ENCODE data around the gene ALKBH5. TPM values are rescaled to one million over a fixed set of nuclear protein-coding genes. Genes with fewer than 3 reads are reported as not detected.

The ALKBH5 gene
- total RNA-seq, 2 experiments from 2014 or later, result 122 to 127 TPM

- intact Hi-C loops (cut with micrococcal nuclease), result loop anchor here (5.0 to 10.0 kb wide), 4 partner anchors 93 to 675 kb away; partner anchors contain the start of genes DRG2 and PRPSAP2
- DNase-seq, result no peak
- Mint-ChIP-seq H3K4me3 (no peak overlapping the region), H3K27me3 (no peaks in the 10 kb centered on the region), H3K9me3 (no peaks in the 10 kb centered on the region), H3K4me1 (ENCODE audit: low read depth) (peaks cover 24% of the 10 kb centered on the region), H3K27ac (peak overlapping the region; percentile 99), H3K36me3 (peaks cover 4% of the 10 kb centered on the region)
- ChIA-PET POLR2A (interaction anchor here (2.3 kb wide), 1 partner anchor 34 kb away, joined by 8 read pairs; no protein-coding TSS in a partner anchor), CTCF (interaction anchor here (13.2 kb wide), 1 partner anchor 38 kb away, joined by 140 read pairs; no protein-coding TSS in a partner anchor)
Measured at GRCh38 chr17:18179804-18180203, 3.8 kb upstream of the ALKBH5 start.

DNA sequence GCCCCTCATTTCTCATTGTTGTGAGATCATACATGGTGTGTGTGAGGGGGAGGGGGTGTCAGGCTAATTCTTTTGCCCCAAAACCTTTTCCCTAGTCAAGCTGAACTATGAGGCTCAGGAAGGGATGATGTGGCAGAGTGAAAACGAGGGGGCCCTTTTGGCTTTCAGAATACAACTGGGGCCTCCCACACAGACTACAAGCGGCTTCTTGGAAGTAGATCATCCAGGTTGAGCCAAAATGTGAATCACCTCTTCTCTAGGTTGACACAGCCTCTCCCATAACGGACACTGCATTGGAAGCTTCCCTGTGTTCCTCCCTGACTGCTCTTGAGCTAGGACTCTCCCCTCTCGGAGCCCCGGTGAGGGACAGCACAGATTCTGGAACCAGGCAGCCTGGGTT is 2.3 kb upstream of the ALKBH5 start:
- Mint-ChIP-seq H3K9me3 (no peaks in the 10 kb centered on the region), H3K36me3 (peaks cover 17% of the 10 kb centered on the region), H3K4me3 (peak overlapping the region; percentile 91), H3K4me1 (ENCODE audit: low read depth) (peaks cover 30% of the 10 kb centered on the region), H3K27me3 (no peaks in the 10 kb centered on the region), H3K27ac (peak overlapping the region; percentile 99)
- intact Hi-C loops (cut with micrococcal nuclease), result loop anchor here (5.0 to 10.0 kb wide), 4 partner anchors 94 to 673 kb away; partner anchors contain the start of genes DRG2 and PRPSAP2
- ChIA-PET POLR2A (interaction anchor here (0.9 to 2.3 kb wide), 6 partner anchors 11 to 327 kb away, joined by 3 to 12 read pairs (median 6); no protein-coding TSS in a partner anchor), CTCF (interaction anchor here (13.2 kb wide), 1 partner anchor 40 kb away, joined by 140 read pairs; no protein-coding TSS in a partner anchor)
- DNase-seq, result peak; percentile 84

DNA sequence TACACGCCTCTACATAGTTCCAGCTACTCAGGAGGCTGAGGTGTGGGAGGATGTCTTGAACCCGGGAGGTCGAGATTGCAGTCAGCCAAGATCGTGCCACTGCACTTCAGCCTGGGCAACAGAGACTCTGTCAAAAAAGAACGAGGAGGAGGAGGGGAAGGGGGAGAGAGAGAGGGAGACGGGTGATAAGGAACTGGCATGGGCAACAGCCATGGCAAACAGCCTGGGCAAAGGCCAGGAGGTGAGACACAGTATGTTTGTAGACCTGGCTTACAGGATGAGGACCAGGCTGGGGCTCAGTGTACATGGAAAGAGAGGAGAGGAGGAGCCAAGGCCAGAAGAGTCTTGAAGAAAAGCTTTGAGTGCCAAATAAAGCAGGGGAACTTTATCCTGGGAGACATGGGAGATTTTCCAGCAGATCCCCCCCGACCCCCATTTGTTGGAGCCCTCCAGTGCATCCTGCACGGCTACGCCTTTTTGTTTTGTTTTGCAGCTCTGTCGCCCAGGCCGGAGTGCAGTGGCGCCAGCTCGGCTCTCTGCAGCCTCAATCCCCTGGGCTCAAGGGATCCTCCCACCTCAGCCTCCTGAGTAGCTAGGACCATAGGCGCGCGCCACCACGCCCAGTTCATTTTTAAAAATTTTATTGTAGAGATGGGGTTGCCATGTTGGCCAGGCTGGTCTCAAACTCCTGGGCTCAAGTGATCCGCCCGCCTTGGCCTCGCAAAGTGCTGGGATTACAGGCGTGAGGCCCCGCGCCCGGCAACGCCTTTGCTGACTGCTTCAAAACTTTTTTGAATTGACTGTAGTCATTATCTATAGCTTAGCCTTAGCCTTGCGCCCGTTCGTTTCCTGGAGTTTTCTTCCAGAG is 1.3 kb upstream of the ALKBH5 start:
- Mint-ChIP-seq H3K36me3 (peaks cover 25% of the 10 kb centered on the region), H3K27me3 (no peaks in the 10 kb centered on the region), H3K4me3 (peak overlapping the region; percentile 91), H3K27ac (peak overlapping the region; percentile 99), H3K4me1 (ENCODE audit: low read depth) (peaks cover 39% of the 10 kb centered on the region), H3K9me3 (no peaks in the 10 kb centered on the region)
- POLR2A ChIA-PET, result interaction anchor here (1.0 to 2.3 kb wide), 7 partner anchors 12 to 144 kb away, joined by 3 to 12 read pairs (median 7); no protein-coding TSS in a partner anchor
- intact Hi-C loops (cut with micrococcal nuclease), result loop anchor here (5.0 to 10.0 kb wide), 4 partner anchors 95 to 672 kb away; partner anchors contain the start of genes DRG2 and PRPSAP2
- DNase-seq, result peak; percentile 33
- CTCF ChIA-PET, result interaction anchor here (0.6 to 13.2 kb wide), 5 partner anchors 24 to 144 kb away, joined by 3 to 140 read pairs (median 3); no protein-coding TSS in a partner anchor

DNA sequence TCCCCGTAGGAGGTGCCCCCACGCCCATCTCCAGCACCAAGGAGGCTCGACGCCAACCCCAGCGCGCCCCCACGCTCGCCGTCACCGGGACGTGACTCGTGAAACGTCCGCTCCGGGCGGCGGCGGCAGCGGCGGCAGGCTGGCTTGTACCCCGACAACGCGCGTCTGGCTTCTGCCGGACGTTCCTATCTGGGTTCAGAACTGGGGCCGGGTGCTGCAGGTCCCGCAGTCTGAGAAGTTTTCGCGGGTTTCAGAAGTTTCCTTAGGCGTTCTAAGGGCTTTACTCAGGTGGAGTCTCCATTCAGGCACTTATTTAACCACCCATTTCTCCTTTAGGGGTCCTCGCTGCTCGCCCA is 672 bp upstream of the ALKBH5 start:
- POLR2A ChIA-PET, result interaction anchor here (1.0 to 2.0 kb wide), 5 partner anchors 12 to 37 kb away, joined by 3 to 12 read pairs (median 7); no protein-coding TSS in a partner anchor
- peaks cover 45% of the 10 kb centered on the region for H3K4me1 Mint-ChIP-seq (ENCODE audit: low read depth)
- no peaks in the 10 kb centered on the region for H3K27me3 Mint-ChIP-seq
- CTCF ChIA-PET, result interaction anchor here (0.6 to 13.2 kb wide), 6 partner anchors 25 to 145 kb away, joined by 3 to 140 read pairs (median 3); no protein-coding TSS in a partner anchor
- peaks cover 31% of the 10 kb centered on the region for H3K36me3 Mint-ChIP-seq
- intact Hi-C loops (cut with micrococcal nuclease), result loop anchor here (1.0 to 10.0 kb wide), 9 partner anchors 25 to 672 kb away; partner anchors contain the start of genes ATPAF2, DRG2, GID4 and LLGL1
- H3K4me3 Mint-ChIP-seq, result peak overlapping the region; percentile 91
- peak; percentile 87 for DNase-seq
- H3K27ac Mint-ChIP-seq, result peak overlapping the region; percentile 99
- H3K9me3 Mint-ChIP-seq, result no peaks in the 10 kb centered on the region

- DNase-seq, result peak; percentile 86
- H3K9me3 Mint-ChIP-seq, result no peaks in the 10 kb centered on the region
- ChIA-PET CTCF (interaction anchor here (0.6 to 13.2 kb wide), 5 partner anchors 21 to 43 kb away, joined by 3 to 140 read pairs (median 4); no protein-coding TSS in a partner anchor), POLR2A (interaction anchor here (0.6 to 1.7 kb wide), 5 partner anchors 14 to 226 kb away, joined by 3 to 5 read pairs (median 4); no protein-coding TSS in a partner anchor)
- no peaks in the 10 kb centered on the region for H3K27me3 Mint-ChIP-seq
- H3K4me3 Mint-ChIP-seq, result peak overlapping the region; percentile 91
- peaks cover 40% of the 10 kb centered on the region for H3K36me3 Mint-ChIP-seq
- H3K27ac Mint-ChIP-seq, result peak overlapping the region; percentile 92
- H3K4me1 Mint-ChIP-seq (ENCODE audit: low read depth), result peaks cover 54% of the 10 kb centered on the region
- intact Hi-C loops (cut with micrococcal nuclease), result loop anchor here (1.0 to 10.0 kb wide), 5 partner anchors 43 to 670 kb away; partner anchors contain the start of genes DRG2 and PRPSAP2
Measured at GRCh38 chr17:18184143-18185031, 759 bp downstream of the ALKBH5 start.

DNA sequence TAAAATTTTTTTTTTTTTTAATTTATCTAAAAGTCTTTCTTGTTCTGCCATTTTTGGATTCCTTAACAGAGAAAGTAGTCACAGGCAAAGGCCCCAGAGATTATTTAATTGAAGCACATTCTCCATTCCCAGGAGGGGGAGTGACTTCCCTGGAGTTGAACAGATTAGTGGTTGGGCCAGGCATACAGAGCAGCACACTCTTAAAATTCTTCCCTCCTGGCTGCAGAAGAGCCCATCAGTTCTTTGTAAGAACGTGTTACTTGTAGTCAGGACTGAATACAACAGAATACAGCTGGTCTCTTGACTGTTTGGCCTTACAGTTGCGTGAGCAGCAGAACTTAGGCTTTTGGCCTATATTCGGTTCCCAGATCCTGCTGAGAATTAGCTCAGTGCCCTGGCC is 1.8 kb downstream of the ALKBH5 start:
- ChIA-PET CTCF (interaction anchor here (1.1 to 13.2 kb wide), 2 partner anchors 27 to 44 kb away, joined by 3 to 140 read pairs; no protein-coding TSS in a partner anchor), POLR2A (interaction anchor here (1.1 to 1.7 kb wide), 2 partner anchors 30 to 40 kb away, joined by 3 to 5 read pairs; partner anchors contain the start of gene LLGL1)
- peak overlapping the region; percentile 91 for H3K4me3 Mint-ChIP-seq
- intact Hi-C loops (cut with micrococcal nuclease), result loop anchor here (1.0 to 10.0 kb wide), 3 partner anchors 44 to 669 kb away; partner anchors contain the start of gene PRPSAP2
- H3K4me1 Mint-ChIP-seq (ENCODE audit: low read depth), result peaks cover 58% of the 10 kb centered on the region
- no peaks in the 10 kb centered on the region for H3K9me3 Mint-ChIP-seq
- no peaks in the 10 kb centered on the region for H3K27me3 Mint-ChIP-seq
- DNase-seq, result no peak
- H3K36me3 Mint-ChIP-seq, result peaks cover 46% of the 10 kb centered on the region
- peak overlapping the region; percentile 64 for H3K27ac Mint-ChIP-seq

GRCh38 chr17:18185832-18186626 is 2.4 kb downstream of the ALKBH5 start:
- Mint-ChIP-seq H3K4me1 (ENCODE audit: low read depth) (peaks cover 58% of the 10 kb centered on the region), H3K9me3 (no peaks in the 10 kb centered on the region), H3K27ac (peak overlapping the region; percentile 64), H3K36me3 (peaks cover 49% of the 10 kb centered on the region), H3K27me3 (no peaks in the 10 kb centered on the region), H3K4me3 (peak overlapping the region; percentile 91)
- DNase-seq, result no peak
- POLR2A ChIA-PET, result interaction anchor here (1.1 kb wide), 1 partner anchor 39 kb away, joined by 3 read pairs; the partner anchor contains the start of gene LLGL1
- CTCF ChIA-PET, result interaction anchor here (1.0 to 13.2 kb wide), 3 partner anchors 28 to 44 kb away, joined by 3 to 140 read pairs (median 4); no protein-coding TSS in a partner anchor
- intact Hi-C loops (cut with micrococcal nuclease), result loop anchor here (1.0 to 10.0 kb wide), 3 partner anchors 45 to 669 kb away; partner anchors contain the start of gene PRPSAP2

GRCh38 chr17:18186627-18186982 is 3.0 kb downstream of the ALKBH5 start:
- no peaks in the 10 kb centered on the region for H3K9me3 Mint-ChIP-seq
- H3K36me3 Mint-ChIP-seq, result peaks cover 51% of the 10 kb centered on the region
- intact Hi-C loops (cut with micrococcal nuclease), result loop anchor here (10.0 kb wide), 2 partner anchors 232 to 668 kb away; partner anchors contain the start of gene PRPSAP2
- no peak for DNase-seq
- H3K4me1 Mint-ChIP-seq (ENCODE audit: low read depth), result peaks cover 58% of the 10 kb centered on the region
- CTCF ChIA-PET, result interaction anchor here (1.0 to 13.2 kb wide), 3 partner anchors 29 to 45 kb away, joined by 3 to 140 read pairs (median 4); no protein-coding TSS in a partner anchor
- H3K27ac Mint-ChIP-seq, result peak overlapping the region; percentile 64
- POLR2A ChIA-PET, result interaction anchor here (1.1 kb wide), 1 partner anchor 38 kb away, joined by 3 read pairs; the partner anchor contains the start of gene LLGL1
- peak overlapping the region; percentile 91 for H3K4me3 Mint-ChIP-seq
- no peaks in the 10 kb centered on the region for H3K27me3 Mint-ChIP-seq

DNA sequence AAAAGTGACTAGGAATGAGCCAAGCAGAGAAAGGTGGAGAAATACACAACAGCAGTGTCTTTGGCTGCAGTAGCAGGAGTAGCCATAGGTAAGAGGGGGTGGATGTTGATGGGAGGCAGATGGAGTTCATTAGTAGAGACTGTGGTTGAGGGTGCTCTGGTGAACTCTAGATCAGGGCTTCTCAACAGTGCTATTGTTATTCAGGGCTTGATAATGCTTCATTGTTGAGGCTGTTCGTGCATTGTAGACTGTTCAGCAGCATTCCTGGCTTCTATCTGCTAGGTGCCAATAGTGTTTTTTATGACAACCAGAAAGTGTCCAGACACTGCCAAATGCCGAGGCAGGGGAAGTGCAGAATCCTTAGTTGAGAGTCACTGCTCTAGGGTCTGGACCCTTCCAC is 3.6 kb downstream of the ALKBH5 start:
- peaks cover 56% of the 10 kb centered on the region for H3K4me1 Mint-ChIP-seq (ENCODE audit: low read depth)
- POLR2A ChIA-PET, result no interaction called here
- H3K36me3 Mint-ChIP-seq, result peaks cover 51% of the 10 kb centered on the region
- peak overlapping the region; percentile 91 for H3K4me3 Mint-ChIP-seq
- no peaks in the 10 kb centered on the region for H3K27me3 Mint-ChIP-seq
- intact Hi-C loops (cut with micrococcal nuclease), result loop anchor here (10.0 kb wide), 2 partner anchors 232 to 668 kb away; partner anchors contain the start of gene PRPSAP2
- no peaks in the 10 kb centered on the region for H3K9me3 Mint-ChIP-seq
- CTCF ChIA-PET, result interaction anchor here (13.2 kb wide), 1 partner anchor 45 kb away, joined by 140 read pairs; no protein-coding TSS in a partner anchor
- no peak for DNase-seq
- H3K27ac Mint-ChIP-seq, result peak overlapping the region; percentile 64

Data from activated CD4-positive, alpha-beta memory T cell treated with anti-CD3 and anti-CD28 coated beads for 36 hours (primary cell).